ENCODE data around the gene BSPRY.
"Not testable (repeated sequence)": the region's sequence is repeated elsewhere in the genome, so short reads cannot be mapped to it uniquely, and the experiment has no call there.

The BSPRY gene

GRCh38 chr9:113370806-113371325 is 21.5 kb downstream of the BSPRY start:
- no peak for DNase-seq

GRCh38 chr9:113372059-113372458 is 22.7 kb downstream of the BSPRY start:
- no peak for DNase-seq

- DNase-seq = no peak
These were observed 23.9 kb downstream of the BSPRY start for GRCh38 chr9:113373256-113373655.

- DNase-seq = no peak
These were observed 24.5 kb downstream of the BSPRY start for GRCh38 chr9:113373676-113374392.

GRCh38 chr9:113375057-113376023 is 26.0 kb downstream of the BSPRY start:
- no peak for DNase-seq

DNA sequence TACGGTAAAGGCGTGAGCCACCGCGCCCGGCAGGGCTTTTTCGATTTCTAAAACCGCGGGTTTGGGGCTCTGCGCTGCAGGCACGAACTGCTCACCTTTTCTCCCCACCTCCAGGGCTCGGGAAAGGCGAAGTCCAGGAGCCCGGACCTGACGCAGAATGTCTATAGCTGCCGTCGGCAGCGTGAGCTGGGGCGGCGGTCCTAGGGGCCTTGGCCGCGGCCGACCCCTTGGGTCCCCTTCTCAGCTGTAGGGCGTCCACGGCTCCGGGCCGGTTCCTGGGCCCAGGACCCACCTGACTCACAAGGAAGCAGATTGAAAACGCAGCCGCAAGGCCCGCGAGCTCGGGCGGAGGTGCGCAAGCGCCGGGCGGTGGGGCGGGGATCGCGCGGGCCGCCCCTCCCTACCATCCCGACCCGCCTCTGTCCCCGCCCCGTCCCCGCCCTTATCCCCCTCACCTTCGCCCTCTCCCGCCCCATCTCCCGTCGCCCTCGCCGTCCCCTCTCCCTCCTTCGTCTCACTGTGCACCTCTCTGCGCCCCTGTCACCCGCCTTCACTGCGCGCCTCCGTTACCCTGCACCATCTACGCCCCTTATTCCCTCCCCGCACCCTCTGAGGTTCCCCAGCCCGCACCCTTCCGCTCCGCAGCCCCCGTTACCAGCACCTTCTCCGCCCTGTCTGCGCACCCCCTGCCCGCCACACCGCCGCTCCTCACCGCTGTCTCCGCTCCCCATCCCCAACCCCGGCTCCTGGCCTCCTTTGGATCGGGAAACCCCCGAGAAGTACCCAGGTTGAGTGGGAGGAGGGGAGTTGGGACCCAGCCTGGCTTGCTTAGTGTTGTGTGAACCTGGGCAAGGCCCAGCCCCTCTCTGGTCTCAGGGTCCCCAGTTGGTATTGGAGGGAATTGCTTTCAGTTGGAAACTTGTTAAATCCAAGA is 27.6 kb downstream of the BSPRY start, which contains the start of gene HDHD3:
TSS of gene HDHD3 (minus strand) at position 353 of the 934 bp plus-strand sequence. CDS start 2,632 bp downstream, outside the sequence.
- peak; percentile 61 to 69 for DNase-seq

DNA sequence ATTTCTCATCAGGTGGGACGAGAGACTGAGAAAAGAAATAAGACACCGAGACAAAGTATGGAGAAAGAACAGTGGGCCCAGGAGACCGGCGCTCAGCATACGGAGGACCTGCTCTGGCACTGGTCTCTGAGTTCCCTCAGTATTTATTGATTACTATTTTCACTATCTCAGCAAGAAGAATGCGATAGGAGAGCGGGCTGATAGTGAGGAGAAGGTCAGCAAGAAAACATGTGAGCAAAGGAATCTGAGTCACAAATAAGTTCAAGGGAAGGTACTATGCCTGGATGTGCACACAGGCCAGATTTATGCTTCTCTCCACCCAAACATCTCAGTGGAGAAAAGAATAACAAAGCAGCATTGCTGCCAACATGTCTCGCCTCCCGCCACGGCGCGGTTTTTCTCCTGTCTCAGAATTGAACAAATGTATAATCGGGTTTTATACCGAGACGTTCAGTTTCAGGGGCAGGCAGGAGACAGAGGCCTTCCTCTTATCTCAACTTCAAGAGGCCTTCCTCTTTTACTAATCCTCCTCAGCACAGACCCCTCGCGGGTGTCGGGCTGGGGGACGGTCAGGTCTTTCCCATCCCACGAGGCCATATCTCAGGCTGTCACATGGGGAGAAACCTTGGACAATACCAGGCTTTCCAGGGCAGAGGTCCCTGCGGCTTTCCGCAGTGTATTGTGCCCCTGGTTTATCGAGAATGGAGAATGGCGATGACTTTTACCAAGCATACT is 29.9 kb downstream of the BSPRY start:
- not testable (repeated sequence) for DNase-seq

DNA sequence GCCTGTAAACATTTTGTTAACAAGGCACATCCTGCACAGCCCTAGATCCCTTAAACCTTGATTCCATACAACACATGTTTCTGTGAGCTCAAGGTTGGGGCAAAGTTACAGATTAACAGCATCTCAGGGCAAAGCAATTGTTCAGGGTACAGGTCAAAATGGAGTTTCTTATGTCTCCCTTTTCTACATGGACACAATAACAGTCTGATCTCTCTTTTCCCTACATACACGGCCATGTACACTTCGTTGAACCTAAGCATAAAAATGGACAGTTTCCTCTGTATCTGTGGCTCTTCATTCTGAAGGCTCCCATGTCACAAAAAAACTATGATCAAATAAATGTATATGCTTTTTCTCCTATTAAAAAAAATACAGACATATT is 30.5 kb downstream of the BSPRY start:
- DNase-seq = not testable (repeated sequence)

DNA sequence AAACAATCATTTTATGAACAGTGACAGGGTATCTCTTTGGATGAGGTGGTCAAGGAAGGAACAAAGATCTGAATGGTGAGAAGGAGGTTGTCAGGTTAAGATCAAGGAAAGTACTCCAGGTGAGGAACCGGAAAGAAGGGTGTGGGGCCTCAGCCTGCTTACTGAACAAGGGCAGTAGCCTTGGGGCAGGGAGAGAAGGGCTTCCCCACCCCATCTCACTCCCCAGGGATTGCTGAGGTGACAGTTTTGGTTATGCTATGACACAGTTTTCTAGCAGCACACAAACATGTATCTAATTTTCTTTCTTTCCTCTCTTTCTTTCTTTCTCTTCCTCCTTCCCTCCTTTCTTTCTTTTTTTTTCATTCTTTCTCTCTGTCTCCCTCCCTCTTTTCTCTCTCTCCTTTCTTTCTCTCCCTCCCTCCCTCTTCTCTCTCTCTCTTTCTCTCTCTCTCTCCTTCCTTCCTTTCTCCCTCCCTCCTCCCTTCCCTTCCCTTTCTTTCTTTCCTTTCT is 31.6 kb downstream of the BSPRY start:
- DNase-seq = no peak

- DNase-seq = not testable (repeated sequence)
These were observed 32.1 kb downstream of the BSPRY start for GRCh38 chr9:113381441-113381840.

DNA sequence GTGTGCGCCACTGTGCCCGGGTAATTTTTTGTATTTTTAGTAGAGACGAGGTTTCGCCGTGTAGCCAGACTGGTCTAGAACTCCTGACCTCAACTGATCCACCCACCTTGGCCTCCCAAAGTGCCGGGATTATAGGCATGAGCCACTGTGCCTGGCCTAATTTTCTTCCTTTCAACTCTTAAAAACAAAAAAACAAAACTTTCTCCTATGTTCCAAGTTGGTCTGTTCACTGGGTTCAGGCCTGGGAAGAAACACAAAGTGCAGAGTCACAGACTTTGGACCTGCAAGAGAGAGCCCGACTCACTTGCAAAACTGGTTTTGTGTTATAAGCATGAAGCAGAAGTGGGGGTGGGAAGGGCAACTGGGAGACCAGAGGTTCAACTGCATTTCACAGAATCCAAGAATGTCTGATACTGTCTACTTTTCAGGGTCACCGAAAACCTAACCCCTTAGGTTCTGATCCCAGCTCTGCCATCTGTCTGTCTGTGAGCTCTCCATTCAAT is 32.6 kb downstream of the BSPRY start:
- no peak for DNase-seq

- DNase-seq = no peak
These were observed 37.4 kb downstream of the BSPRY start for GRCh38 chr9:113386571-113387393.

DNA sequence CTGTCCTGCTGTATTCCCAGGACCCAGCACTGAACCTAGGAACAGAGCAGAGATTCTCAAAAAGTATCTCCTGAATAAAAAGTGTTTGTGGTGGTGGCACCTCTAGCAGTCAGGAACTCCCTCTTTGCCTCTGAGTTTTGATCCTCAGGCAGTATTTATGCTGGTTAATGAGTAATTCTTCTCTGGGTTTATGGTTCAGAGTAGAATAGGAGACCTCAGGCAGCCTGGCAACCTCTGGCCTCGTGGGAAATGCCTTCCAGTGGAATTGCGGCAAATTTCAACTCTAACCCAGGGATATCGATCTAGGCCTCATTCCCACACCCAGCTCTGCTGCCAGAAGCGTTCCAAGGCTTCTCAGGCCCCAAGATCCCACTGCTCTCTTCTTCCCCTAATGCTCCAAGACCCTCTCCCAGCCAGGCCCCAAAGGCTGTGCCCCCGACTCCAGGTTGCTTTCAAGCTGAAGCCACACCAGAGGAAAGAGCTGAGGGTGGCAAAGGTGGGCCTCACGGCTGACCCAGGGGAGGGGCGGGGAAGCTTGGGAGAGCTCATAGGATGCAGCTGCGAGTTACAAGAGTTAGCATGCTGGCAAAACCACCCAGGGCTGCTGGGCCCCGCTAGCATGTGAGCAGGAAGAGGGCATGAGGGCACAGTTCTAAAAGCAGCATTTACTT is 38.4 kb downstream of the BSPRY start:
- no peak for DNase-seq

GRCh38 chr9:113388833-113389232 is 39.5 kb downstream of the BSPRY start:
- DNase-seq = no peak

DNA sequence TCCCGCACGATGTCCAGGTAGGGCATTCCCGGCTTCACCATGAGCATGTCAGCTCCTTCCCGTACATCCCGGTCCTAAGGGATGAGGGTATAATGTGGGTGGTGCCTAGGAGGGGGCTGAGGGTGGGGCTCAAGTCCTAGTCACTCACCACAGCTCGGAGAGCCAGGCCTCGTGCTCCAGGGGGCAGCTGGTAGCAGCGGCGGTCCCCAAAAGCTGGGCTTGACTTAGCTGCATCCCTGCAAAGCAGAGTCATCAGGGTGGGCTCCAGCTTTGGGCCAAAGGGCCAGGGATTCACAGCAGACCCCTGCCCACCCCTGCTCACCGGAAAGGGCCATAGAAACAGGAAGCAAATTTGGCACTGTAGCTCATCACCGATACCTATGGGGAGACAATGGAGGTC is 40.1 kb downstream of the BSPRY start:
- DNase-seq = no peak

DNA sequence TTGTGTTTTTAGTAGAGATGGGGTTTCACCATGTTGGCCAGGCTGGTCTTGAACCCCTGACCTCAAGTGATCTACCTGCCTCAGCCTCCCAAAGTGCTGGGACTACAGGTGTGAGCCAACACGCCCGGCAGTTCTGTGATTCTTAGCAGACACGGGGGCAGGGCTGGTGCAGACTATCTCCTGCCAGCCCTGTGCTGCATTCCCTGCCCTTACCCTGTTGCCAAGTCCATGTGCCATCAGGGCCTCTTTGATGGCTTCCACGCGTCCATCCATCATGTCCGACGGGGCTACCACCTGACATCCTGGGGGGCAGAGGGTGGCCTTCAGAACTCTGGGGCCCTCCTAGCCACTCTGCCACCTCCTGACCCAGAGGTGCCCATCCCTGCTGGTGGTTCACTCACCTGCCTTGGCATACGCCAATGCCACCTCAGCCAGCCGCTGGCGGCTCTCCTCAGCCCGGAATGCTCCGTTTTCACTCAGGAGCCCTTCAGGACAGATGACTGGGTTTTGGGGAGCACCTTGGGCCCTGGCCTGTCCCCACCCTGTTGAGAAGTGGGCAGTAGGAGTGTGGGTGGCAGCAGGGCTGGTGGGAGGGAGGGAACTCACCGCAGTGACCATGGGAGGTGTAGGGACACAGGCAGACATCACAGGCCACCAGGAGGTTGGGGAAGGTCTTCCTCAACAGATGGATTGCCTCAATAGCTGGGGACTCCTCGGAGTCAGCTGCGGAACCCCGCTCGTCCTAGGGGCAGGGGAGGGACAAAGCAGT is 41.0 kb downstream of the BSPRY start:
- DNase-seq = no peak

DNA sequence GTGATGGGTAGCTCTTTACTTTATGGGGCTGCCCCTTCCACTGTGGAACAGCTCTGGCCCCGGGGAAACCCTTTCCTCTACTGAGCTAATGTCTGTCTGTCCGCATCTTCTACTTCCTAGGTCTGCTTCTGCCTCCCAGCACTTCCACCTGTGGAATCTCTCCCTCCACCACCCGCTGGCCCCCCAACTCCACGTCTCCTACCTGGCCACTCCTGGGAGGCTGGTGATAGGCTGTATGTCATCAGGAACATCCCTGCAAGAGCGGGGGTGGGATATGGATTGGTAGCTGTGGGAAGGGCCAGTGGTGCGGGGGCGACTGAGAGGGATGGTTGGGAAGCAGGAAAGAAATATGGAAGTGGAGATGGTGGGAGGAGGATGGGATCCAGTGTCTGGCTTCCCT is 42.6 kb downstream of the BSPRY start:
- DNase-seq = no peak

- DNase-seq = peak; percentile 7 to 38
These were observed 43.9 kb downstream of the BSPRY start for GRCh38 chr9:113393281-113393680.
